HG03439 (cell line): Measurements from ENCODE around the gene ADH6.
"Not testable (repeated sequence)": the region's sequence is repeated elsewhere in the genome, so short reads cannot be mapped to it uniquely, and the experiment has no call there.

ENCODE experiments used
- ATAC-seq: cut with Tn5 transposase; IDR thresholded peaks from one replicate; pipeline ENCODE4 v1.9.1; 2021; ENCODE audit warnings: mild to moderate bottlenecking, moderate library complexity; ENCODE audit not compliant: unreplicated experiment

The ADH6 gene

DNA sequence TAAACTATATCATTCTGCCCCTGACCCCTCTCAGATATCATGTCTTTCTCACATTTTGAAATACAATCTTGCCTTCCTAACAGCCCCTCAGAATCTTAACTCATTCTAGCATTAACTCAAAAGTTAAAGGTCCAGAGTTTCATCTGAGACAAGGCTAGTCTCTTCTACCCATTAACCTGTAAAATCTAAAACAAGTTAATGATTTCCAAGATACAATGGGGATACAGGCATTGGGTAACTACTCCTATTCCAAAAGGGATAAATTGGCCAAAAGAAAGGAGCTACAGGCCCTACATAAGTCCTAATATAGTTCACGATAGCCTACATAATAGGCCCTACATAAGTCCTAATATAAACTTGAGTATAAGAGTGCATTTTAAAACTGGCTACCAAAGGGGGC is 18.9 kb downstream of the ADH6 start:
- no peak for ATAC-seq

DNA sequence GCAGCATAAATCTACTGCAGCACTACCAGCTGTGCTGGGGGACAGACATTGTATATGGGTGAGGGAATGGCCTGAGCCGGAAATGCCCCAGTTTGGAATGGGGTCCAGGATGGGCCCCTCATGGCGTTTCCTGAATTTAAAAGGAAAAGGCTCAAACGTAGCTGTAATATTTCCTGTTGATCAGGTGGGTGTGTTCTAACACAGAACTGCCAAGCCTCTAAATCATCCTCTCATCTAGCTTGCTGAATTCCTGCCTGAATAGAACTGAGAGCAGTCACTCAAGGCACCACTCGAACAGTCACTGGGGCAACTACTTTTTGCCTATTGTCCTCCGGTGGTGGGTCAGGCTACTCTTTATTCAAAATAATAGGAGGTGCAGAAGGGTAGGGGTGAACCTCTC is 28.7 kb downstream of the ADH6 start:
- ATAC-seq: no peak

DNA sequence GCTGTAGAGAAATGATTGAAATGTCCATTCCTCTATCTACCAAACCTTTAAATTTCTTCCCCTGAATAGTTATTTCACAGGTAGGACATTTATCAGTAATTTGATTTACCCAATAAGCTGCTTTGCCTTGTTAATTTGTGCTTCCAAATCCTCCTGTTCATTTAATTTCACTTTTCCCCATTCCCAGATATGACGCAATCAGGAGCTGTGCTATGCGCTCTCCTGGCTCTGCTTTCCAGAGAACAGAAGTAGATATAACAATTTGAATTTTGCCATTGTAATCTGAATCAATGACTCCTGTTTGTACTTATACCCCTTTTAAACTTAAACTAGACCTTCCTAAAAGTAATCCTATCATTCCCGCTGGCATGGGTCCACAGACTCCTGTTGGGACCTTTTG is 29.1 kb downstream of the ADH6 start:
- not testable (repeated sequence) for ATAC-seq

DNA sequence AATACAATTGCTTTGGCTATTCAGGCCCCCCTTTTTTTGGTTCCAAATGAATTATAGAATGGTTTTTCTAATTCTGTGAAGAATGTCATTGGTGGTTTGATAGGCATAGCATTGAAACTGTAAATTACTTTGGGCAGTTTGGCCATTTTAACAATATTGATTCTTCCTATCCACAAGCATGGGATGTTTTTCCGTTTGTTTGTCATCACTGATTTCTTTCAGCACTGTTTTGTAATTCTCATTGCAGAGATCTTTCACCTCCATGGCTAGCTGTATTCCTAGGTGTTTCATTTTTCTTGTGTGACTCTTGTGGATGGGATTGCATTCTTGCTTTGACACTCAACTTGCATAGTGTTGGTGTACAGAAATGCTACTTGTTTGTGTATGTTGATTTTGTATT is 33.0 kb downstream of the ADH6 start:
- ATAC-seq: no peak

DNA sequence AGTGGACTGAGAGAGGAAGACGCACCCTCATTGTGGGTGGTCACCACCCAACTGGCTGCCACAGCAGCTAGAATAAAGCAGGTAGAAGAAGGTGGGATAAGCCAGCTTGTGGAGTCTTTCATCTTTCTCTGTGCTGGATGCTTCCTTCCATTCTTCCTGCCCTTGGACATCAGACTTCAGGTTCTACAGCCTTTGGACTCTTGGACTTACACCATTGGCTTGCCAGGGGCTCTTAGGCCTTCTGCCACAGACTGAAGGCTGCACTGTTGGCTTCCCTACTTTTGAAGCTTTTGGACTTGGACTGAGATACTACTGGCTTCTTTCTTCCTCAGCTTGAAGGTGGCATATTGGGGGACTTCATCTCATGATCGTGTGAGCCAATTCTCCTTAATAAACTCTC is 33.5 kb downstream of the ADH6 start:
- no peak for ATAC-seq

DNA sequence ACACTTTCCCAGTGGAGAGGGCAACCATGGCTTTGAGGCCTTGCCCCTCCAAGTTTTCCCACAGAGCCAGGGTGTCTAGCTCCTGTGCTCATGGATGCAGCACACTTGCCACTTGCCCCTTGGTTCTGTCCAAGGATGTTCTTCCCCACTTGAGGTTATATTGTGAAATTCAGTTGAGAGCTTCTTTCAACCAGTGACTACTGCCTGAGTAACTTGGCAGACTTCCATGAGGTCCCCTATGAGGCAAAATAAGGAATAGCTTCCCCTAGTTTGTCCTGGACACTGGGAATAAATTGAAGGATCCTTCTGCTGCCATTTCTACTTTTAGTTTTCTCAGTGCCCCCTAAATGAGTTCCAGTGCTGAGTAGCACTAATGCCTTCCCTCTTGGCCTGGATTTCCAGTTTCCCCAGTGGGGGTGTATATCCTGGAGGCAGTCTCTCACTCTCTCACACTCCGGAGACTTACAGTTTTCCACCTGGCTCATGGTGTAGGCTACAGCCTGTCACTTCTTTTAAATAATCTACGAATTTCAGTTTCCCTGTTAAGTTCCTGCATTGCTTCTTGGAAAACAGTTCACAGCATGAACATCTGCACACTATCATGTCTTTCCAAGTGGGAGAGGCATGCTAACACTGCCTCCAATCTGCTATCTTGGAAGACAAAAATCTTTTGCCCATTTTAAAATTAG is 38.5 kb downstream of the ADH6 start:
- ATAC-seq: no peak

DNA sequence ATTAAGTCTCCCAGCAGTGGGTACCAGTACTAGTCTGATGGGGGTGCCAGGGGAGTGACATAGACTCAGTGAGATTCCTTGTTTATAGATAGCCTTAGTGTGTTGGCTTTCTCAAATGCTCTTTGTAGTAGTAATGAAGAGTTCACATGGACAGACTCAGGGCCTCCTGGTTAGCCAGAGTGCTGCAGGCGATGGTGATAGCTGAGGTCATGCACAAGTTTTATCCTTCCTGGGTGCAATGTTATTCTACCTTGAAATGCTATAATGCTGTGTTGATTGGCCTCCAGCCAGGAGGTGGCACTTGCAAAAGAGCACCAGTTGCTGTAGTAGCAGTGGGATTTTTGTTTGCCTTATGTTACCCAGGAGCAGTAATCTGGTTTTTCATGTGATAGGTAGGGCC is 39.4 kb downstream of the ADH6 start:
- ATAC-seq: no peak

DNA sequence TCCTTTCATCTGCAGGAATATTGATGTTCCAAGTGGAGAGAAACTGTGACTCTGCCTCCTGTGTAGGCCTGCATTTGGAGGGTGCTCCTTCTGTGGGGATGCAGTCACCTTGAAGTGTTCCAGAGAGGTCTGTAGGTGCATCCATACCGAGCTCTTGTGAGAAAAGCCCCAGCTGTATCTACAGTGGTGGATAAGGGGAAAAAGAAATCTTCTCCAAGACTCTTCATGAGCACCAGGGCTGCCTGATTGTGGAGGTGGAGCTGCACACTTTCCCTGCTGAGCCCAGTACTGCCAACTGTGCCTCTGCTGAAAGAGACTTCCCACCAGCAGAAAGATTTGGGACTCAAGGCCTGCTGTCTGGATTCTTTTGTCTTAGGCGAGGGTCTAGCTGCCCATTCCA is 39.9 kb downstream of the ADH6 start:
- no peak for ATAC-seq

DNA sequence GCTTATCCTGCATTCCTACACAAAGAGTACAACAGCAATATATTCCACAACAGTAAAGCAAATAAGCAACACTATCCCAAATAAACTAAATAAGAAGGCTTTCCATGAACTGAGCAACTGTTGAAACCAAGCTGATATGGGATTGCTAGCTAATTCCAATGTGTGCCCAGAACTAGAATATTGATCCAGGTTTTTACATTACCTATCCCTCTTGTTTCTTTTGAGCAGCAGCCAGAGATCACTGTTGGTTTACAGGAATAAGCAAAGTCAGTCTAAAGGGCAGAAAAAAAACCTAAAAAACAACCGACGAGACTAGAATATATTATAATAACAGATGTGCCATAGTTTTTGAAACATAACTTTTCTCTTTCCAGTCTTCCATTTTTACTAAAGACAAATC is 52.5 kb downstream of the ADH6 start:
- ATAC-seq: no peak

DNA sequence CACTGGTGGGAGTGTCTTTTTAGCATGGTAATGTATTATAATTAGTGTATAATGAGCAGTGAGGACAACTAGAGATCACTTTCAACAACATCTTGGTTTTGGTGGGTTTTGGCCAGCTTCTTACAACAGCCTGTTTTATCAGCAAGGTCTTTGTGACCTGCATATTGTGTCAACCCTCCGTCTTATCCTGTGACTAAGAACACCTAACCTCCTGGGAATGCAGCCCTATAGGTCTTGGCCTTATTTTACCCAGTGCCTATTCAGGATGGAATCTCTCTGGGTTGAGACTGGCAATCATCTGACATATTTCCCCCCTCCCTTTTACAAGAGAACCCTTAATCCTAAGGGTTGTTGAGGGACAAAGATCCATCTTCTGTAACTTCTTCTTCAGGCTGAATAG is 53.1 kb downstream of the ADH6 start:
- ATAC-seq: no peak

DNA sequence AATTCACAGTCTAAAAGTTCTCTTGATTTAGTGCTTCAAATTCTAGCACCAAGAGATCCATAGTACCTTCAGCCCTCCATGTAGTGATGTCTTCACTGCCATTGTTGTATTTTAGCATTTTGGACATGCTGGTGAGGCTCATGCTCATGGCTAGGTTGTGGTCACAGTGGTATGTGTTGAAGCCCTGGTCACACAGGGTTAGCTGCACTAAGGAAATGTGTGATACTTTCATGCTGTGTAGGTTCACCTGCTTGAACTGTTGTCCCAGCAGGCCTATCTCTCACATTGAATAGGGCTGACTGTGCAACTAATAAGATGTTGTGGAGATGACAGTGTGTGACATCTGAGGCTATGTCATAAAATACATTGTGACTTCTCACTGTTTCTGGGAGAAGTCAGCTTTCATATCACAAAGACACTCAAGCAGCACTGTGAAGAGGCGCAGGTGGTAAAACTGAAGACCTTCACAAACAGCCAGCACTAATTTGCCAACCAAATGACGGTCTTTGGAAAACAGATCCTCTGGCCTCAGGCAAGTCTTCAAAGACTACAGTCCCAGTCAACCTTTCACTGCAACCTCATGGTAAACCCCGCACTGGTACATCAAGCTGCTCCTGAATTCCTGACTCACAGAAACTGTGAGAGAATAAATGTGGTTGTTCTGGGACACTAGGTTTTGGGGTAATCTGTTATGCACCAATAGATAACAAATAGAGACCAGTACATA is 57.5 kb downstream of the ADH6 start:
- ATAC-seq: no peak

DNA sequence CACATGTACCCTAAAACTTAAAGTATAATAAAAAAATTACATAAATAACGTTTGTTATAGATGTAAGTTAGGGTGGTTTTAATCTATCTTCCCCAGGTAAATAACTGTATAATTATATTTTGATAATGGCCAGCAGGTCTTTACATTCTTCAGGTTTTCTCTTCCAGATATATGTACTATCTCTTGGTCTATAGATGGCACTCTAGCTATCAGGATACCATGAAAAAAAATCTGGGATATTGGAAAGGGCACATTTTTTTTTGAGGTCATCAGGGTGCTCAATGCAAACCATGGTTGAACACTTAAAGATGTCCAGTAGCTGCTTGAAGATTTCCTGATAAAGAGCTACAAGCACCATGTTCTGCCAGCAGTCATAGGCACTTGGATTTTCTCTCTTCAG is 59.3 kb downstream of the ADH6 start:
- ATAC-seq: no peak

DNA sequence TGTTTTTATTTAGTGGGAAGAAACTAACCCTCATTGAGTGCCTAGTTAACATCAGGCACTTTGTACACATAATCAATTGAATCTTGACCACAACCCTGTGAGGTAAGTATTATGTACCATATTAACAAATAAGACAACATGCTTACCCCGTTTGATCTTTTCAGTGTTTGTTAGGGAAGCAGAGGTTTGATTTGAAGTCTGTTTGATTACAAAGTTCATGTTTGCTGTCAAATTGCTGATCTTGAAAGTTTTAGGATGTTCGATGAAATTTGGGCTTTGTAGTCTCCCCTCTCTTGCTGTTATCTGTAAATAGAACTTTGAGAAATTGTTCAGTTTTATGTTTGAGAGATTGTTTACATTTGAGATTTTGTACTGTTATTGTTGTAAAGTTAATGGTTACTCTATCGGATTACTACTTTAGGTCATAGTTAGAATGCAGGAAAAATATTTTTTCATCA is 61.5 kb downstream of the ADH6 start:
- ATAC-seq: no peak

DNA sequence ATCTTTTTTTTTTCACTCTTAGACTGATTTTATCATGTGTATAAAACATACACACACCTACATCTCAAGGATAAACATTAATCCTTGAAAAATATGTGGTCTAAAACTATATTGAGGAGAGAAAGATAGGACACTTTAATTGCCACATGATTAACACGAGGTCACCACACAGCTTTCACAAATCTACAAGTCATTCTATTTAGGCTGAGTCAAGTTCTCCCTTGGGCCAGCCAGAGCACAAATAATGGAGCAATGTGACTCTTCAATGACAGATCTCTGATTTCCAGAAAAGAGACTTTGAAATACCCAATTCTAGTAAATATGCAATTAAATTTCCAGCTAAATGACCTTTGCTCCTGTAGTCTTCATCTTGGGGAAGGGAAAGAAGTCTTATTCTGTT is 62.1 kb downstream of the ADH6 start:
- ATAC-seq: no peak

DNA sequence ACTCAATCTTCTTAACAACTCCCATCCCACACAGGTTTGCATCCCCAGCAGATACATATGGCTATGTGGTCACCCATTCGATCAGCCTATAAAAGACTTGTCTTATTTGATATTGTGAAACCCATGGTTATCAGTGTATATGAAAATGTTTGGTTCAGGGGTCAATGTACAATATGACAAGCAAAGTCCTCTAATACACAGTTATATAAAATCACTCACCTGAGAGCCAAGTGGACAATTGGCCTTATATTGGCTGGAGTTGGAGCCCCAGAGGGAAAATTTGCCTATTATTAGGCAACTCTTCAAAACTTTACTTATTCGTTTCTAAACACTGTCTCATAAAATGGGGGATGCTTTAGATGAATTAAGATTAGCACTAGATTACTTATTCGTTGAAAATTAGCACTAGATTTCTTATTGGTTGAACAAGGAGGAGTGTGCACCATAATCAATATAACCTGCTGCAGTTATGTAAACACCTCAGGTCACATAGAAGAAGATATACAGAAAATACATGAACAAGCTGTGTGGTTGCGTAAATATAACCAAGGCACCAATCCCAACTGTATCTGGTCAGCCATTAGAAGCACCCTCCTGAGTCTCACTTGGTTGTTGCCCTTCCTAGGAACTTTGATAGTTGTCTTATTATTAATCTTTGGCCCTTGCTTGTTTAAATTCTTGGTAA is 64.2 kb downstream of the ADH6 start:
- ATAC-seq: no peak
